Activated CD4-positive, alpha-beta T cell treated with anti-CD3 and anti-CD28 coated beads, Interleukin-2, Interleukin-4, amounts not matched to agents 100 ng/mL and 50 ng/mL, durations not matched to agents 16 hours and 8 hours (primary cell): ENCODE measurements around the gene CNN2.

Experiments
- DNase-seq: peaks from one replicate; pipeline ENCODE4 v3.0.0-alpha.2; 2020; ENCODE audit warnings: low spot score

The CNN2 gene

GRCh38 chr19:1065606-1066109 is 39.2 kb downstream of the CNN2 start:
- no peak for DNase-seq

- DNase-seq = no peak
These were observed 39.9 kb downstream of the CNN2 start for GRCh38 chr19:1066251-1066747.

- peak; percentile 81 for DNase-seq
These were observed 40.4 kb downstream of the CNN2 start, which contains the start of gene ARHGAP45 for GRCh38 chr19:1066748-1067340. ARHGAP45 (plus strand) TSS chr19:1067167; CDS start chr19:1067406, 239 bp downstream.

- no peak for DNase-seq
These were observed 41.0 kb downstream of the CNN2 start for GRCh38 chr19:1067341-1067957.

GRCh38 chr19:1068009-1069001 is 41.9 kb downstream of the CNN2 start:
- DNase-seq = peak; percentile 78

- DNase-seq = peak; percentile 87
These were observed 42.8 kb downstream of the CNN2 start for GRCh38 chr19:1069009-1069779.

- no peak for DNase-seq
These were observed 44.1 kb downstream of the CNN2 start for GRCh38 chr19:1070576-1070930.

- DNase-seq = no peak
These were observed 44.8 kb downstream of the CNN2 start for GRCh38 chr19:1070931-1071791.

GRCh38 chr19:1072371-1073015 is 46.1 kb downstream of the CNN2 start:
- no peak for DNase-seq

- DNase-seq = no peak
These were observed 46.9 kb downstream of the CNN2 start for GRCh38 chr19:1073063-1073955.

GRCh38 chr19:1073956-1074517 is 47.6 kb downstream of the CNN2 start:
- no peak for DNase-seq

GRCh38 chr19:1074544-1075283 is 48.3 kb downstream of the CNN2 start:
- peak; percentile 84 for DNase-seq

- no peak for DNase-seq
These were observed 49.6 kb downstream of the CNN2 start for GRCh38 chr19:1076046-1076386.

- peak; percentile 95 for DNase-seq
These were observed 50.5 kb downstream of the CNN2 start for GRCh38 chr19:1076951-1077350.

- DNase-seq = peak; percentile 84
These were observed 53.2 kb downstream of the CNN2 start for GRCh38 chr19:1079566-1080111.

- DNase-seq = no peak
These were observed 54.2 kb downstream of the CNN2 start for GRCh38 chr19:1080360-1081161.
